ENCODE results near the gene MEIOB.
"Not testable (repeated sequence)": the region's sequence is repeated elsewhere in the genome, so short reads cannot be mapped to it uniquely, and the experiment has no call there.

- not testable (repeated sequence) for TF ChIP-seq PAX5 (IDR thresholded peaks at IDR 0.05; ENCODE audit: insufficient read depth, low read length, severe bottlenecking); POLR2A (IDR thresholded peaks at IDR 0.05; ENCODE audit: low read depth, low read length); TAF1 (IDR thresholded peaks at IDR 0.05; ENCODE audit: low read depth, low read length); POLR2AphosphoS5 (IDR thresholded peaks at IDR 0.05; ENCODE audit: low read depth, low read length)
These were observed 48.2 kb upstream of the MEIOB start for GRCh38 chr16:1920122-1920521.
